ENCODE data around the gene TIFAB.

DNA sequence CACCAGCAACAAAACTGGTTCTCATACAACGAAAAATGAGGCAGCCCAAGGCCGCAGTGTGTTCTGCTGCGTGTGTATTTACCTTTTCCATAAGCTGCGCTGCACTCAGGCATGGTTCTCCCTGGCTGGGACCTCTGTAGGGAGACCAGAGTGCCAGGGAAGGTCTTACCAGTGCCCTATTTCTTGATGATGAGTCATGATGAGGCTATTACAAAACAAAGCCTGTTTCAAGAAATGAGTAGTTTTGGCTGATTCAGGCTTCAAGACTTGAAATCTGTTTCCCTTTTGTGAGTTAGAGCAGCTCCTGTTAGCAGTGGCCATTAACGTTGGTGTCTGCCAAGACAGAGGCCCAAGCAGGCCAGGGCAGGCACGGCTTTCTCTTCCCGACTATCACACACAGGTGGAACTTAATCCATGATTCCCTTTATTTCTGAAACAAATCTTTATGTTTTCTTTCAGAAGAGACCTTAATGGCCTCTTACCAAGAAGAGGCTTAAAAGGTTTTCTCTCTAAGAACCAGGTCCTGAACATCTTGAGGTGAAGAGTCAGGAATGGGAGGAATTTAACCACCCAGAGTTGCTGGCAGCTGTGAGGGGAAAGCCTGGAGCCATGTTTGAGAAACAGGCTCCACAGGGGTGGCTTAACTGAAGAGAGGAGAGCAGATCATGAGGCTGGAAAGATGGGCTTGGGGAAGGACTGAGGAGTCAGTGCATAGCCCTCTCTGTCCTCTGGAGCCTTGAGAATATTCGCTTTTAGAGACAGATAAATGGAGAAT, 41.4 kb upstream of the TIFAB start:
- TF ChIP-seq, protein P1, sequence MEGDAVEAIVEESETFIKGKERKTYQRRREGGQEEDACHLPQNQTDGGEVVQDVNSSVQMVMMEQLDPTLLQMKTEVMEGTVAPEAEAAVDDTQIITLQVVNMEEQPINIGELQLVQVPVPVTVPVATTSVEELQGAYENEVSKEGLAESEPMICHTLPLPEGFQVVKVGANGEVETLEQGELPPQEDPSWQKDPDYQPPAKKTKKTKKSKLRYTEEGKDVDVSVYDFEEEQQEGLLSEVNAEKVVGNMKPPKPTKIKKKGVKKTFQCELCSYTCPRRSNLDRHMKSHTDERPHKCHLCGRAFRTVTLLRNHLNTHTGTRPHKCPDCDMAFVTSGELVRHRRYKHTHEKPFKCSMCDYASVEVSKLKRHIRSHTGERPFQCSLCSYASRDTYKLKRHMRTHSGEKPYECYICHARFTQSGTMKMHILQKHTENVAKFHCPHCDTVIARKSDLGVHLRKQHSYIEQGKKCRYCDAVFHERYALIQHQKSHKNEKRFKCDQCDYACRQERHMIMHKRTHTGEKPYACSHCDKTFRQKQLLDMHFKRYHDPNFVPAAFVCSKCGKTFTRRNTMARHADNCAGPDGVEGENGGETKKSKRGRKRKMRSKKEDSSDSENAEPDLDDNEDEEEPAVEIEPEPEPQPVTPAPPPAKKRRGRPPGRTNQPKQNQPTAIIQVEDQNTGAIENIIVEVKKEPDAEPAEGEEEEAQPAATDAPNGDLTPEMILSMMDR (IDR thresholded peaks at IDR 0.05) = no peak
- TF ChIP-seq POLR2A (IDR thresholded peaks at IDR 0.05) = no peak

Data from thyroid gland (tissue), 4 donors.